ENCODE results near the gene NPHP3.

Gene NPHP3

GRCh38 chr3:132652640-132653270, 69.5 kb downstream of the NPHP3 start:
- Histone ChIP-seq H3K4me3 (ENCODE audit: low read depth, low read length) (no peak overlapping the region), H3K27ac (ENCODE audit: extremely low read depth, low read depth, low read length) (no peak overlapping the region), H3K9me3 (ENCODE audit: control insufficient read depth, insufficient read depth, low read depth, low read length) (no peaks in the 10 kb centered on the region), H3K4me1 (ENCODE audit: control insufficient read depth, insufficient read depth, low read length) (no peaks in the 10 kb centered on the region), H3K36me3 (ENCODE audit: control insufficient read depth in 2 of 2, insufficient read depth in 1 of 2, low read length in 2 of 2) (no peaks in the 10 kb centered on the region)
- CTCF ChIA-PET: interaction anchor here (1.2 kb wide), 1 partner anchor 117 kb away, joined by 4 read pairs; no protein-coding TSS in a partner anchor
- POLR2A ChIA-PET: interaction anchor here (0.5 kb wide), 1 partner anchor 120 kb away, joined by 3 read pairs; no protein-coding TSS in a partner anchor
- TF ChIP-seq ZNF398 (tag by site-specific recombination; IDR thresholded peaks at IDR 0.05): no peak
- no peak for TF ChIP-seq HIC1 (tag by site-specific recombination; IDR thresholded peaks at IDR 0.05)
- TF ChIP-seq SP7 (tag by site-specific recombination; IDR thresholded peaks at IDR 0.05): no peak
- TF ChIP-seq ZNF19 (tag by site-specific recombination; IDR thresholded peaks at IDR 0.05; ENCODE audit: low read depth): no peak
- no peak for TF ChIP-seq KLF1 (tag by site-specific recombination; IDR thresholded peaks at IDR 0.05)
- TF ChIP-seq ZSCAN16 (tag by site-specific recombination; IDR thresholded peaks at IDR 0.05): no peak
- TF ChIP-seq ZFHX2 (tag by site-specific recombination; conservative IDR thresholded peaks at IDR 0.05): no peak
- TF ChIP-seq ZNF16 (tag by site-specific recombination; IDR thresholded peaks at IDR 0.05; ENCODE audit: low read depth): no peak
- TF ChIP-seq ZNF707 (tag by site-specific recombination; IDR thresholded peaks at IDR 0.05): no peak
- no peak for TF ChIP-seq YY1 (tag by site-specific recombination; IDR thresholded peaks at IDR 0.05)
- TF ChIP-seq KLF9 (tag by site-specific recombination; IDR thresholded peaks at IDR 0.05; ENCODE audit: low read depth): no peak
- TF ChIP-seq ZNF26 (tag by site-specific recombination; IDR thresholded peaks at IDR 0.05): no peak
- no peak for TF ChIP-seq ZSCAN18 (tag by site-specific recombination; IDR thresholded peaks at IDR 0.05)
- no peak for TF ChIP-seq GLI4 (tag by site-specific recombination; IDR thresholded peaks at IDR 0.05)
- TF ChIP-seq TSHZ1 (tag by site-specific recombination; IDR thresholded peaks at IDR 0.05; ENCODE audit: borderline replicate concordance): no peak
